Natural killer cell (primary cell): ENCODE results near the gene DLGAP4. TPM values are rescaled to one million over a fixed set of nuclear protein-coding genes. Genes with fewer than 3 reads are reported as not detected.

ENCODE experiments used
- ATAC-seq, 3 donors: fragments of 150-1000 bp in 2 of 3; fragments of 200-7000 bp in 1 of 3; cut with Tn5 transposase; 1 replicate in 1 of 3; 2 replicates in 2 of 3; pipeline ENCODE4 v1.10.0; 2021; ENCODE audit warnings: mild to moderate bottlenecking in 2 of 3, moderate library complexity in 2 of 3
- DNase-seq, 2 donors: peaks; one replicate each; pipeline versions ENCODE4 v3.0.0 to v3.0.0-alpha.2; 2013 to 2021; ENCODE audit warnings: mixed read lengths in 1 of 2
- H3K27ac ChIP-seq: one replicate; pipeline ENCODE4 v1.5.1; 2013; ENCODE audit warnings: mild to moderate bottlenecking, low read length
- H3K27me3 ChIP-seq: one replicate; pipeline ENCODE4 v1.6.1; 2013; ENCODE audit warnings: low read length; ENCODE audit not compliant: control insufficient read depth, insufficient read depth
- H3K36me3 ChIP-seq: one replicate; pipeline ENCODE4 v1.6.1; 2013; ENCODE audit warnings: low read length; ENCODE audit not compliant: control insufficient read depth, insufficient read depth
- H3K4me1 ChIP-seq: one replicate; pipeline ENCODE4 v1.6.1; 2013; ENCODE audit warnings: low read length; ENCODE audit not compliant: control insufficient read depth, insufficient read depth
- H3K4me3 ChIP-seq: one replicate; pipeline ENCODE4 v1.5.1; 2013; ENCODE audit warnings: low read length
- H3K9me3 ChIP-seq: one replicate; pipeline ENCODE4 v1.6.1; 2013; ENCODE audit warnings: low read length; ENCODE audit not compliant: control insufficient read depth, insufficient read depth
- H3K27ac Mint-ChIP-seq, 2 donors: one replicate each; pipeline ENCODE4 v1.8.0; 2022; ENCODE audit warnings: mild to moderate bottlenecking in 2 of 2, mixed read lengths in 2 of 2, moderate library complexity in 1 of 2
- H3K27me3 Mint-ChIP-seq, 2 donors: one replicate each; pipeline ENCODE4 v1.8.0; 2022; ENCODE audit warnings: low read depth in 2 of 2, mixed read lengths in 2 of 2
- H3K36me3 Mint-ChIP-seq: one replicate; pipeline ENCODE4 v1.8.0; 2022; ENCODE audit warnings: mixed read lengths
- H3K4me1 Mint-ChIP-seq, 2 donors: one replicate each; pipeline ENCODE4 v1.8.0; 2022; ENCODE audit warnings: mixed read lengths in 2 of 2
- H3K4me3 Mint-ChIP-seq: one replicate; pipeline ENCODE4 v1.8.0; 2022; ENCODE audit warnings: mild to moderate bottlenecking, moderate library complexity, mixed read lengths
- H3K9me3 Mint-ChIP-seq, 2 donors: one replicate each; pipeline ENCODE4 v1.8.0; 2022; ENCODE audit warnings: mixed read lengths in 2 of 2
- CTCF ChIP-seq: fragments of 200-600 bp; IDR thresholded peaks from one replicate; pipeline ENCODE4 v1.8.0; 2022; ENCODE audit warnings: antibody characterized with exemption
- WGBS: methylation state at CpG from one replicate; pipeline ENCODE4 v1.1.7; 2013; ENCODE audit warnings: missing lambda C conversion rate; ENCODE audit not compliant: insufficient coverage; 5-methylcytosine and 5-hydroxymethylcytosine counted together
- intact Hi-C: fragments of 100-400 bp; cut with micrococcal nuclease; formaldehyde crosslinking; loops from one replicate; pipeline ENCODE4 v1.14.2; 2022
- total RNA-seq, 4 donors: library from RNA; stranded (reverse); fragments of 120-200 nt in 1 of 4; gene quantifications; one replicate each; pipeline versions ENCODE4 v1.2.3 to v1.2.4, GENCODE V29; 2013 to 2022

DLGAP4 gene
- total RNA-seq, 3 donors from 2014 or later (not counting 1 experiment from before 2014, with no cell fraction given), result 47.9 to 51.6 (median 51.2) TPM

DNA sequence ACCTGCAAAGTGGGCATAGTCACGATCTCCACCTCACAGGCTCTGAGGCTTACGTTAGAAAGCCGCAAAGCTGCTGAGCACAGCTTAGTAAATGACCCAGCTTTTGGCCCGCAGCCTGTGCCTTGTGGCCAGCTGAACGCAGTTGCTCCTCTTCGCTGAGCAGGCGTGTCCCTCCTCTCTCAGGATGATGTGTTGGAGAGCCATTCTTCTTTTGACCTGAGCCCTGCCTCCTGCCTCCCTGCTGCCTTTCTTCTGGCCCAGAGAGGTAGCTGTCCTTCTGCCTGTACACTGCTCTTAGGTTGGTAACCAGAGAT lies 187.6 kb downstream of the DLGAP4 start:
- DNase-seq (no peak), ATAC-seq (no peak)
- no peak for TF ChIP-seq CTCF
- Histone ChIP-seq H3K9me3 (no peaks in the 10 kb centered on the region), H3K4me3 (no peak overlapping the region), H3K27ac (peak overlapping the region; percentile 90), H3K4me1 (peaks cover 49% of the 10 kb centered on the region), H3K27me3 (no peaks in the 10 kb centered on the region), H3K36me3 (peaks cover 17% of the 10 kb centered on the region)
- Mint-ChIP-seq H3K27me3 (no peaks in the 10 kb centered on the region), H3K4me1 (peaks cover 47 to 63% of the 10 kb centered on the region in 2 donors), H3K27ac (peak overlapping the region; percentile 92 to 97), H3K36me3 (no peaks in the 10 kb centered on the region), H3K4me3 (peak overlapping the region; percentile 13), H3K9me3 (no peaks in the 10 kb centered on the region)
- intact Hi-C loops, result loop anchor here (2.0 kb wide), 1 partner anchor 31 kb away; no protein-coding TSS in a partner anchor
- 77% methylated on average over 7 of the region's 7 CpGs for WGBS

- H3K27ac Mint-ChIP-seq, result no peak overlapping the region
These were observed 190.8 kb downstream of the DLGAP4 start for GRCh38 chr20:36496707-36497669.

DNA sequence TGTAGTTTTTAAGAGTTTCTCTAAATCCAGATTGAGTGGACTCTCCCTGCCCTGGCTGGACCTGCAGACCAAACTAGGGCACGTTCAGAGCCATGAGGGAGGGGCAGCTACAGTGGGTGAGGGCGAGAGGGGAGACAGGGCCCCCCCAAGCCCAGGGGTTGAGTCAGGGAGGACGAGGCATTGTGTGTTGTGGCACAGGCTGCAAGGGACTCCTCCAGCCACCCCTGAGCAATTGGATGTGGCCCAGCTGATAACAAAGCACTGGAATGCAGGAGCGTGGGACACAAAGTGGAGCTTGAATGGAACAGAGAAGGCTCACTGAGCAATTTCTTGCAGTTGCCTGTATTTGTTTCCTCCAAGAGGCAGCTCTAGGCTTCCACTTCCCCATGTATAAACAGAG lies 191.7 kb downstream of the DLGAP4 start:
- peaks cover 32% of the 10 kb centered on the region for H3K36me3 ChIP-seq
- Mint-ChIP-seq H3K36me3 (peaks cover 1% of the 10 kb centered on the region), H3K4me3 (no peak overlapping the region), H3K27me3 (no peaks in the 10 kb centered on the region), H3K4me1 (peaks cover 18 to 22% of the 10 kb centered on the region in 2 donors), H3K27ac (no peak overlapping the region), H3K9me3 (no peaks in the 10 kb centered on the region)
- H3K4me1 ChIP-seq, result peaks cover 14% of the 10 kb centered on the region
- H3K27me3 ChIP-seq, result no peaks in the 10 kb centered on the region
- DNase-seq (no peak), ATAC-seq (no peak)
- intact Hi-C loops, result no loop called here
- no peak for TF ChIP-seq CTCF
- 94% methylated on average over 4 of the region's 4 CpGs for WGBS
- H3K9me3 ChIP-seq, result no peaks in the 10 kb centered on the region
- H3K27ac ChIP-seq, result no peak overlapping the region
- no peak overlapping the region for H3K4me3 ChIP-seq

More at GRCh38 chr20:36496707-36497669, 190.8 kb downstream of the DLGAP4 start:
- WGBS, result 96% methylated on average over 33 of the region's 33 CpGs
- no peak for TF ChIP-seq CTCF
- intact Hi-C loops, result no loop called here
- H3K4me3 Mint-ChIP-seq, result no peak overlapping the region
- no peaks in the 10 kb centered on the region for H3K27me3 Mint-ChIP-seq
- H3K9me3 Mint-ChIP-seq, result no peaks in the 10 kb centered on the region
- Histone ChIP-seq H3K9me3 (no peaks in the 10 kb centered on the region), H3K4me3 (no peak overlapping the region), H3K36me3 (peaks cover 32% of the 10 kb centered on the region), H3K27ac (no peak overlapping the region), H3K4me1 (peaks cover 22% of the 10 kb centered on the region), H3K27me3 (no peaks in the 10 kb centered on the region)
- H3K36me3 Mint-ChIP-seq, result no peaks in the 10 kb centered on the region
- ATAC-seq, result no peak
- no peak for DNase-seq
- peaks cover 26 to 31% of the 10 kb centered on the region in 2 donors for H3K4me1 Mint-ChIP-seq
